ENCODE data around the gene PRRC1. TPM values are rescaled to one million over a fixed set of nuclear protein-coding genes. Genes with fewer than 3 reads are reported as not detected.

Gene PRRC1
- total RNA-seq, 1 donor from 2014 or later, result 103 TPM

DNA sequence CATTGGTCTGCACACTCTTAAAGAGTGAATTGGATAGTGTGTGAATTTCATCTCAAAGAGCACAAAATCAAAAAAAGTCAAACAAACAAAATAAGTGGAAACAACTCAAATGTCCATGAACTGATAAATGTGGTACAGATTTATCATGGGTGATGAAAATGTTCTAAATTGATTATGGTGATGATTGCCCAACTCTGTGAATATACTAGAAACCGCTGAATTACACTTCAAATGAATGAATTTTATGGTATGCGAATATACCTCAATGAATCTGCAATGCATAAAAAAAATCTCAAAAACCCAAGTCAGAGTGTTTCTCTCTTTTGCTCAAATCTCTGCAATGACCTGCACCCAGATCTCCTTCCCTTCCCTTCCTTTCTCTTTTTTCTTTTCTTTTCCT lies 64.0 kb downstream of the PRRC1 start:
- TF ChIP-seq, protein P1, sequence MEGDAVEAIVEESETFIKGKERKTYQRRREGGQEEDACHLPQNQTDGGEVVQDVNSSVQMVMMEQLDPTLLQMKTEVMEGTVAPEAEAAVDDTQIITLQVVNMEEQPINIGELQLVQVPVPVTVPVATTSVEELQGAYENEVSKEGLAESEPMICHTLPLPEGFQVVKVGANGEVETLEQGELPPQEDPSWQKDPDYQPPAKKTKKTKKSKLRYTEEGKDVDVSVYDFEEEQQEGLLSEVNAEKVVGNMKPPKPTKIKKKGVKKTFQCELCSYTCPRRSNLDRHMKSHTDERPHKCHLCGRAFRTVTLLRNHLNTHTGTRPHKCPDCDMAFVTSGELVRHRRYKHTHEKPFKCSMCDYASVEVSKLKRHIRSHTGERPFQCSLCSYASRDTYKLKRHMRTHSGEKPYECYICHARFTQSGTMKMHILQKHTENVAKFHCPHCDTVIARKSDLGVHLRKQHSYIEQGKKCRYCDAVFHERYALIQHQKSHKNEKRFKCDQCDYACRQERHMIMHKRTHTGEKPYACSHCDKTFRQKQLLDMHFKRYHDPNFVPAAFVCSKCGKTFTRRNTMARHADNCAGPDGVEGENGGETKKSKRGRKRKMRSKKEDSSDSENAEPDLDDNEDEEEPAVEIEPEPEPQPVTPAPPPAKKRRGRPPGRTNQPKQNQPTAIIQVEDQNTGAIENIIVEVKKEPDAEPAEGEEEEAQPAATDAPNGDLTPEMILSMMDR (IDR thresholded peaks at IDR 0.05), result no peak
- DNase-seq (ENCODE audit: extremely low spot score, unreplicated experiment), result no peak
- Mint-ChIP-seq H3K27ac (ENCODE audit: unreplicated experiment) (no peak overlapping the region), H3K36me3 (ENCODE audit: unreplicated experiment) (no peaks in the 10 kb centered on the region), H3K9me3 (ENCODE audit: unreplicated experiment) (peaks cover 5% of the 10 kb centered on the region), H3K27me3 (ENCODE audit: unreplicated experiment) (peaks cover 28% of the 10 kb centered on the region), H3K4me1 (ENCODE audit: unreplicated experiment) (peaks cover 7% of the 10 kb centered on the region), H3K4me3 (ENCODE audit: unreplicated experiment) (no peak overlapping the region)

DNA sequence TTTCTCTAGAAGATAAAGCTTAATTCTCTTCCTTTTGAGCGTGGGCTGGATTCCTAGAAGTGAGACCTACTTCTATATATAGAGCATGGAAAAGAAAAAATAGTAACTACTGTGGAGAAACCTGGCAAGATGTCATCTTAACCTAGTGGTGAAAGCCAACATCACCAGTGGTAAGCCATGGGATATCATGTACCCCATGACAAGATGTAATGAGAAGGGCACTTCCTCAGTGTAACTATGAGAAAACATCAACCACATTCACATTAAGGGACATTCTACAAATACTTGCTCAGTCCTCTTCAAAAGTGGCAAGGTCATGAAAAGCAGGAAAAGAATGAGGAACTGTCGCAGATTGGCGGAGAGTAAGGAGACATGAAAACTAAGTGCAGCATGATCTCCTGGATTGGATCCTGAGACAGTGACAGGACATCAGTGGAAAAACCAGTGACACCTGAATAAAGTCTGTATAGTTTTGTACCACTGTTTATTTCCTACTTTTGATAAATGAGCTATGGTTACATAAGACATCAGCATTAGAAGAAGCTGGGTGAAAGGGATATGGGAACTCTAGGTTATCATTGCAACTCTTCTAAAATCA lies 65.4 kb downstream of the PRRC1 start:
- Mint-ChIP-seq H3K36me3 (ENCODE audit: unreplicated experiment) (no peaks in the 10 kb centered on the region), H3K4me3 (ENCODE audit: unreplicated experiment) (no peak overlapping the region), H3K4me1 (ENCODE audit: unreplicated experiment) (no peaks in the 10 kb centered on the region), H3K27me3 (ENCODE audit: unreplicated experiment) (peaks cover 32% of the 10 kb centered on the region), H3K27ac (ENCODE audit: unreplicated experiment) (no peak overlapping the region), H3K9me3 (ENCODE audit: unreplicated experiment) (peaks cover 5% of the 10 kb centered on the region)
- DNase-seq (ENCODE audit: extremely low spot score, unreplicated experiment), result no peak
- TF ChIP-seq, protein P1 (IDR thresholded peaks at IDR 0.05), result no peak

DNA sequence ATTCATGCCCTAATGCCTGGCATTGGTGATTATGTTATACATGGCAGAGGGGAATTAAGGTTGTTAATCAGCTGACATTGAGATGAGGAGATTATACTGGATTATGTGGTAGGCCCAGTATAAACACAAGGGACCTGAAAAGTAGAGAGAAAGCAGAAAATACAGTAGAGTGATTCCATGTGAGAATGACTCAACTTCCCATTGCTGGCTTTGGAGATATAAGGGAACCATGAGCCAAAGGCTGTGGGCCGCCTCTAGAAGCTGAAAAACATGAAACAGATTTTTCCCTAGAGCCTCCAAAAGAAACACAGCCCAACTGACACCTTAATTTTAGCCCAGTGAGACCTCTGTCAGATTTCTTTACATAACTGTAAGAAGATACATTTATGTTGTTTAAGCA lies 66.4 kb downstream of the PRRC1 start:
- Mint-ChIP-seq H3K27me3 (ENCODE audit: unreplicated experiment) (peaks cover 33% of the 10 kb centered on the region), H3K9me3 (ENCODE audit: unreplicated experiment) (peaks cover 5% of the 10 kb centered on the region), H3K4me3 (ENCODE audit: unreplicated experiment) (no peak overlapping the region), H3K4me1 (ENCODE audit: unreplicated experiment) (no peaks in the 10 kb centered on the region), H3K27ac (ENCODE audit: unreplicated experiment) (no peak overlapping the region), H3K36me3 (ENCODE audit: unreplicated experiment) (no peaks in the 10 kb centered on the region)
- DNase-seq (ENCODE audit: extremely low spot score, unreplicated experiment), result no peak
- TF ChIP-seq, protein P1 (IDR thresholded peaks at IDR 0.05), result no peak

DNA sequence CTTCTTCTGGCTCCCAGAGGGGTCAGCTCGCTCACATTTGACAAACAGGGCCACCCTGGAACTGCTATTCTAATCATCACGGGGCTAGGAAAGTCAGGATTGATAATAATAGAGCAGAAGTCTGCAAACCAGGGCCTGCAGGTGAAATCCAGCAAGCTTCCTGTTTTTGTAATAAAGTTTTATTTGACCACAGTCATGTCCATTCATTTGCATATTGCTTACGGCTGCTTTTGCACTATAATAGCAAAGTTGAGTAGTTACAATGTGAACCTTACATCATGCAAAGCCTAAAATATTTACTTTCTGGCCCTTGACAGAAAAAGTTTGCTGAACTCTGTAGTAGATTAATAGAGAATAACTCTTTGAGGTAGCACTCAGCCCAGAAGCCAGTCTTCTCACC lies 68.2 kb downstream of the PRRC1 start:
- H3K27ac Mint-ChIP-seq (ENCODE audit: unreplicated experiment), result no peak overlapping the region
- no peaks in the 10 kb centered on the region for H3K36me3 Mint-ChIP-seq (ENCODE audit: unreplicated experiment)
- H3K4me3 Mint-ChIP-seq (ENCODE audit: unreplicated experiment), result no peak overlapping the region
- H3K27me3 Mint-ChIP-seq (ENCODE audit: unreplicated experiment), result peaks cover 40% of the 10 kb centered on the region
- TF ChIP-seq, protein P1 (IDR thresholded peaks at IDR 0.05), result no peak
- H3K9me3 Mint-ChIP-seq (ENCODE audit: unreplicated experiment), result peaks cover 5% of the 10 kb centered on the region
- H3K4me1 Mint-ChIP-seq (ENCODE audit: unreplicated experiment), result no peaks in the 10 kb centered on the region
- DNase-seq (ENCODE audit: extremely low spot score, unreplicated experiment), result no peak

DNA sequence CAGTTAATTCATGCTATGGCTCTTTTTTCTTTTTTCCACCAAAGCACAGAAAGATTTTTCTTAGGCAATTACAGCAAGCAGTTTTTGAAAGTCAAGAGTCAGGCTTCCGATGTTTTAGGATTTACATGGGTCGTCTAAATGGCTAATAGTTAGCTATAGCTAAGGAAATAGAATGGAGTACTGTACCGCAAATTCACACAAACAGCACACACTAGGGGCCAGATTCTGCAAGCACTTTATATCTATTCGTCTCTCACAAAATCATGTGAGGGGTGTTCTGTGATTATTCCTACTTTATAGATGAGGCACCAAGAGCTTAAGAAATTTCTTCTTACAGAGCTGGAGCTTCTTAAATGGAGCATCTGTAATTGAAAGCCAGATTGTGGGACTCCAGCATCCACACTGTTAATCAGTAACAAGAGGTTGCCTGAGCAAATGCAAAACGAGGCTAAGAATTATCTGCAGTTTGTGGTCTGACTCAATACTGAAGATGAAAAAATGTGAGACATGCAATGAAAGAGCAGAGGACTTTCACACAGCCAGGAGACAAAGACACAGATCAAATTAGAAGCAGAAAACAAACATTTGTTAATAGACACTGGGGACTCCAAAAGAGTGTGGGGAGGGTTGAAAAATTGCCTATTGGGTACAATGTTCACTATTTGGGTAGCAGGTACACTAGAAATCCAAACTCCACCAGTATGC lies 68.8 kb downstream of the PRRC1 start:
- no peaks in the 10 kb centered on the region for H3K36me3 Mint-ChIP-seq (ENCODE audit: unreplicated experiment)
- TF ChIP-seq, protein P1 (IDR thresholded peaks at IDR 0.05), result no peak
- DNase-seq (ENCODE audit: extremely low spot score, unreplicated experiment), result no peak
- peaks cover 38% of the 10 kb centered on the region for H3K27me3 Mint-ChIP-seq (ENCODE audit: unreplicated experiment)
- no peak overlapping the region for H3K4me3 Mint-ChIP-seq (ENCODE audit: unreplicated experiment)
- H3K9me3 Mint-ChIP-seq (ENCODE audit: unreplicated experiment), result peaks cover 5% of the 10 kb centered on the region
- no peaks in the 10 kb centered on the region for H3K4me1 Mint-ChIP-seq (ENCODE audit: unreplicated experiment)
- no peak overlapping the region for H3K27ac Mint-ChIP-seq (ENCODE audit: unreplicated experiment)

Measured in osteocyte (in vitro differentiated cells).